Measurements from ENCODE around the gene SPTB.
"Not testable (repeated sequence)": the region's sequence is repeated elsewhere in the genome, so short reads cannot be mapped to it uniquely, and the experiment has no call there.

SPTB gene

GRCh38 chr14:64879635-64880220, at the start of gene SPTB:
Gene SPTB, minus strand, starts transcription at chr14:64879907. Its CDS starts 56,813 bp downstream, at chr14:64823094.
- peak; percentile 17 for DNase-seq (ENCODE audit: low read depth)

GRCh38 chr14:64929014-64929359, 49.3 kb upstream of the SPTB start:
- no peak for DNase-seq (ENCODE audit: low read depth)

GRCh38 chr14:64928239-64929013, 48.7 kb upstream of the SPTB start:
- DNase-seq (ENCODE audit: low read depth) = no peak

GRCh38 chr14:64927031-64927430, 47.3 kb upstream of the SPTB start:
- DNase-seq (ENCODE audit: low read depth) = no peak

GRCh38 chr14:64926398-64926995, 46.8 kb upstream of the SPTB start:
- no peak for DNase-seq (ENCODE audit: low read depth)

GRCh38 chr14:64923015-64923414, 43.3 kb upstream of the SPTB start:
- DNase-seq (ENCODE audit: low read depth) = no peak

- no peak for DNase-seq (ENCODE audit: low read depth)
These were observed 40.8 kb upstream of the SPTB start for GRCh38 chr14:64920465-64920864.

GRCh38 chr14:64919618-64920017, 39.9 kb upstream of the SPTB start:
- peak; percentile 34 for DNase-seq (ENCODE audit: low read depth)

- DNase-seq (ENCODE audit: low read depth) = no peak
These were observed 39.5 kb upstream of the SPTB start for GRCh38 chr14:64919215-64919614.

- peak; percentile 46 for DNase-seq (ENCODE audit: low read depth)
These were observed 38.5 kb upstream of the SPTB start for GRCh38 chr14:64918216-64918615.

- DNase-seq (ENCODE audit: low read depth) = no peak
These were observed 36.1 kb upstream of the SPTB start for GRCh38 chr14:64915797-64916196.

- DNase-seq (ENCODE audit: low read depth) = no peak
These were observed 35.3 kb upstream of the SPTB start for GRCh38 chr14:64915029-64915424.

GRCh38 chr14:64914237-64915028, 34.7 kb upstream of the SPTB start, which contains the start of gene CHURC1:
Gene CHURC1, plus strand, starts transcription at chr14:64914455. Its CDS starts 41 bp downstream, at chr14:64914496.
- peak; percentile 98 for DNase-seq (ENCODE audit: low read depth)

GRCh38 chr14:64913477-64913876, 33.8 kb upstream of the SPTB start:
- DNase-seq (ENCODE audit: low read depth) = not testable (repeated sequence)

- no peak for DNase-seq (ENCODE audit: low read depth)
These were observed 32.6 kb upstream of the SPTB start for GRCh38 chr14:64912261-64912660.

GRCh38 chr14:64910847-64911495, 31.3 kb upstream of the SPTB start:
- peak; percentile 56 for DNase-seq (ENCODE audit: low read depth)

GRCh38 chr14:64906022-64906421, 26.3 kb upstream of the SPTB start:
- peak; percentile 23 for DNase-seq (ENCODE audit: low read depth)

- peak; percentile 22 for DNase-seq (ENCODE audit: low read depth)
These were observed 20.3 kb upstream of the SPTB start for GRCh38 chr14:64899958-64900357.

- peak; percentile 72 for DNase-seq (ENCODE audit: low read depth)
These were observed 12.2 kb upstream of the SPTB start for GRCh38 chr14:64891839-64892375.

GRCh38 chr14:64891173-64891838, 11.6 kb upstream of the SPTB start:
- no peak for DNase-seq (ENCODE audit: low read depth)

- no peak for DNase-seq (ENCODE audit: low read depth)
These were observed 9.6 kb upstream of the SPTB start for GRCh38 chr14:64889352-64889751.

Measured in EH (cell line).